HepG2 (cell line): ENCODE measurements around the gene CTSA. TPM values are rescaled to one million over a fixed set of nuclear protein-coding genes. Genes with fewer than 3 reads are reported as not detected.
A peak's percentile ranks its signal among the peaks of the same experiment; 100 is the strongest.

Source experiments
- NAIF1 ChIP-seq: sonication (generic); formaldehyde crosslinking; IDR thresholded peaks from 2 replicates; pipeline ENCODE4 v1.5.0; 2020; ENCODE audit warnings: mild to moderate bottlenecking, missing genetic modification reagents, borderline replicate concordance
- NFYC ChIP-seq: IDR thresholded peaks from 2 replicates; pipeline ENCODE4 v1.6.1; 2016; ENCODE audit warnings: missing genetic modification reagents, missing compliant biosample characterization
- RNF2 ChIP-seq: fragments of 450-650 bp; conservative IDR thresholded peaks from 2 replicates; pipeline ENCODE4 v1.6.1; 2016; ENCODE audit warnings: low read depth
- SNRNP70 ChIP-seq: fragments of 200-400 bp; formaldehyde crosslinking; IDR thresholded peaks from 2 replicates; pipeline ENCODE4 v1.6.1; 2017; ENCODE audit warnings: mild to moderate bottlenecking, low read depth, low read length, moderate library complexity
- ZMAT3 ChIP-seq: sonication (generic); formaldehyde crosslinking; conservative IDR thresholded peaks from 2 replicates; pipeline ENCODE4 v1.7.0; 2021; ENCODE audit warnings: missing genetic modification reagents
- ZNF350 ChIP-seq: sonication (generic); formaldehyde crosslinking; IDR thresholded peaks from 2 replicates; pipeline ENCODE4 v1.4.0; 2020; ENCODE audit warnings: mild to moderate bottlenecking, low read depth, missing genetic modification reagents, borderline replicate concordance
- ZNF660 ChIP-seq: sonication (generic); formaldehyde crosslinking; IDR thresholded peaks from 2 replicates; pipeline ENCODE4 v1.5.1; 2020; ENCODE audit warnings: mild to moderate bottlenecking, low read depth, missing genetic modification reagents, borderline replicate concordance
- polyA plus RNA-seq, 8 experiments: library from polyadenylated mRNA; depleted of rRNA in 3 of 8; stranded (reverse) in 7 of 8; unstranded in 1 of 8; fragments of >200 nt; fragmentation: Illumina TruSeq in 4 of 8; extraction: Trizol in 4 of 8; gene quantifications; 2 replicates each; pipeline versions ENCODE4 v1.2.1 to v1.2.3, GENCODE V29; 2011 to 2016; ENCODE audit warnings: low read depth in 4 of 8, missing spikeins in 1 of 8, mixed read lengths in 1 of 8; ENCODE audit not compliant: insufficient read depth in 1 of 8
- total RNA-seq, 5 experiments: library from RNA; depleted of rRNA; stranded (reverse); fragments of >200 nt; fragmentation: Illumina TruSeq; extraction: Trizol; gene quantifications; 2 replicates each; pipeline ENCODE4 v1.2.3, GENCODE V29; 2016; ENCODE audit warnings: low read depth in 1 of 5
- TF ChIP-seq, protein P1 (sequence below): sonication (generic); formaldehyde crosslinking; IDR thresholded peaks from 2 replicates; pipeline ENCODE4 v1.5.0; 2020; ENCODE audit warnings: mild to moderate bottlenecking, missing genetic modification reagents, borderline replicate concordance
- TF ChIP-seq, protein P2 (sequence below): sonication (generic); formaldehyde crosslinking; conservative IDR thresholded peaks from 2 replicates; pipeline ENCODE4 v1.4.0; 2020; ENCODE audit warnings: missing genetic modification reagents
- TF ChIP-seq, protein P3 (sequence below): sonication (generic); formaldehyde crosslinking; IDR thresholded peaks from 2 replicates; pipeline ENCODE4 v1.5.1; 2020; ENCODE audit warnings: mild to moderate bottlenecking, missing genetic modification reagents
- TF ChIP-seq, protein P4 (sequence below): sonication (generic); formaldehyde crosslinking; IDR thresholded peaks from 2 replicates; pipeline ENCODE4 v1.5.0; 2020; ENCODE audit warnings: mild to moderate bottlenecking, missing genetic modification reagents
- TF ChIP-seq, protein P5 (sequence below): sonication (generic); formaldehyde crosslinking; IDR thresholded peaks from 2 replicates; pipeline ENCODE4 v1.4.0; 2020; ENCODE audit warnings: low read depth, mild to moderate bottlenecking, missing genetic modification reagents

Gene CTSA
- total and polyA plus RNA-seq, 2 of the 13 experiments (the other 11 are each of a cell fraction or from before 2014, with no cell fraction given), result 202 to 231 TPM

DNA sequence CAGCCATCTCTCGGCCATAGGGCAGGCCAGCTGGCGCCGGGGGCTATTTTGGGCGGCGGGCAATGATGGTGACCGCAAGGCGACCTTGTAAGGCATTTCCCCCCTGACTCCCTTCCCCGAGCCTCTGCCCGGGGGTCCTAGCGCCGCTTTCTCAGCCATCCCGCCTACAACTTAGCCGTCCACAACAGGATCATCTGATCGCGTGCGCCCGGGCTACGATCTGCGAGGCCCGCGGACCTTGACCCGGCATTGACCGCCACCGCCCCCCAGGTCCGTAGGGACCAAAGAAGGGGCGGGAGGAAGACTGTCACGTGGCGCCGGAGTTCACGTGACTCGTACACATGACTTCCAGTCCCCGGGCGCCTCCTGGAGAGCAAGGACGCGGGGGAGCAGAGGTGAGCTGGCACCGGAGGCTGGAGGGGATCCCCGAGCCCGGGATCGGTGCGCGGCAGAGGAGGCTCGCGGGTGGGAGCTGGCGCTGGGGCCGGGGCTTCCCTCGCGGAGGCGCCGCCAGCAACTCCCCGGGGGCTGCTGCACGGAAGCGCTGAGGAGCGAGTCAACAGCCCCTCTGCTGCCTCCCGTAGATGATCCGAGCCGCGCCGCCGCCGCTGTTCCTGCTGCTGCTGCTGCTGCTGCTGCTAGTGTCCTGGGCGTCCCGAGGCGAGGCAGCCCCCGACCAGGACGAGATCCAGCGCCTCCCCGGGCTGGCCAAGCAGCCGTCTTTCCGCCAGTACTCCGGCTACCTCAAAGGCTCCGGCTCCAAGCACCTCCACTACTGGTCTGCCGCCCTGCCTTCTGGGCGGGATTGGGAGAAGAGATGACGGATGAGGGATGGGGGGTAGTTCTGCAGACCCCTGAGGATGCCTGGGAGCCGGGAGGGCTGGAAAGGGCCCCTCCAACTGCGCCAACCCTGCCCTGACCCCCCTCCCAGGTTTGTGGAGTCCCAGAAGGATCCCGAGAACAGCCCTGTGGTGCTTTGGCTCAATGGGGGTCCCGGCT is at the start of gene CTSA, which contains the start of gene NEURL2 (continued):
- TF ChIP-seq, protein P1, sequence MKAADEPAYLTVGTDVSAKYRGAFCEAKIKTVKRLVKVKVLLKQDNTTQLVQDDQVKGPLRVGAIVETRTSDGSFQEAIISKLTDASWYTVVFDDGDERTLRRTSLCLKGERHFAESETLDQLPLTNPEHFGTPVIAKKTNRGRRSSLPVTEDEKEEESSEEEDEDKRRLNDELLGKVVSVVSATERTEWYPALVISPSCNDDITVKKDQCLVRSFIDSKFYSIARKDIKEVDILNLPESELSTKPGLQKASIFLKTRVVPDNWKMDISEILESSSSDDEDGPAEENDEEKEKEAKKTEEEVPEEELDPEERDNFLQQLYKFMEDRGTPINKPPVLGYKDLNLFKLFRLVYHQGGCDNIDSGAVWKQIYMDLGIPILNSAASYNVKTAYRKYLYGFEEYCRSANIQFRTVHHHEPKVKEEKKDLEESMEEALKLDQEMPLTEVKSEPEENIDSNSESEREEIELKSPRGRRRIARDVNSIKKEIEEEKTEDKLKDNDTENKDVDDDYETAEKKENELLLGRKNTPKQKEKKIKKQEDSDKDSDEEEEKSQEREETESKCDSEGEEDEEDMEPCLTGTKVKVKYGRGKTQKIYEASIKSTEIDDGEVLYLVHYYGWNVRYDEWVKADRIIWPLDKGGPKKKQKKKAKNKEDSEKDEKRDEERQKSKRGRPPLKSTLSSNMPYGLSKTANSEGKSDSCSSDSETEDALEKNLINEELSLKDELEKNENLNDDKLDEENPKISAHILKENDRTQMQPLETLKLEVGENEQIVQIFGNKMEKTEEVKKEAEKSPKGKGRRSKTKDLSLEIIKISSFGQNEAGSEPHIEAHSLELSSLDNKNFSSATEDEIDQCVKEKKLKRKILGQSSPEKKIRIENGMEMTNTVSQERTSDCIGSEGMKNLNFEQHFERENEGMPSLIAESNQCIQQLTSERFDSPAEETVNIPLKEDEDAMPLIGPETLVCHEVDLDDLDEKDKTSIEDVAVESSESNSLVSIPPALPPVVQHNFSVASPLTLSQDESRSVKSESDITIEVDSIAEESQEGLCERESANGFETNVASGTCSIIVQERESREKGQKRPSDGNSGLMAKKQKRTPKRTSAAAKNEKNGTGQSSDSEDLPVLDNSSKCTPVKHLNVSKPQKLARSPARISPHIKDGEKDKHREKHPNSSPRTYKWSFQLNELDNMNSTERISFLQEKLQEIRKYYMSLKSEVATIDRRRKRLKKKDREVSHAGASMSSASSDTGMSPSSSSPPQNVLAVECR, result peak; percentile 100
- TF ChIP-seq SNRNP70 (no peak), ZNF350 (CRISPR knock-in tag) (peak; percentile 99), ZNF660 (CRISPR knock-in tag) (no peak; the same call in 1 of the 2 replicates), RNF2 (peak; percentile 97), NFYC (CRISPR knock-in tag) (peak; percentile 72), NAIF1 (CRISPR knock-in tag) (peak; percentile 96), ZMAT3 (CRISPR knock-in tag) (peak; percentile 99)
- TF ChIP-seq, protein P2, sequence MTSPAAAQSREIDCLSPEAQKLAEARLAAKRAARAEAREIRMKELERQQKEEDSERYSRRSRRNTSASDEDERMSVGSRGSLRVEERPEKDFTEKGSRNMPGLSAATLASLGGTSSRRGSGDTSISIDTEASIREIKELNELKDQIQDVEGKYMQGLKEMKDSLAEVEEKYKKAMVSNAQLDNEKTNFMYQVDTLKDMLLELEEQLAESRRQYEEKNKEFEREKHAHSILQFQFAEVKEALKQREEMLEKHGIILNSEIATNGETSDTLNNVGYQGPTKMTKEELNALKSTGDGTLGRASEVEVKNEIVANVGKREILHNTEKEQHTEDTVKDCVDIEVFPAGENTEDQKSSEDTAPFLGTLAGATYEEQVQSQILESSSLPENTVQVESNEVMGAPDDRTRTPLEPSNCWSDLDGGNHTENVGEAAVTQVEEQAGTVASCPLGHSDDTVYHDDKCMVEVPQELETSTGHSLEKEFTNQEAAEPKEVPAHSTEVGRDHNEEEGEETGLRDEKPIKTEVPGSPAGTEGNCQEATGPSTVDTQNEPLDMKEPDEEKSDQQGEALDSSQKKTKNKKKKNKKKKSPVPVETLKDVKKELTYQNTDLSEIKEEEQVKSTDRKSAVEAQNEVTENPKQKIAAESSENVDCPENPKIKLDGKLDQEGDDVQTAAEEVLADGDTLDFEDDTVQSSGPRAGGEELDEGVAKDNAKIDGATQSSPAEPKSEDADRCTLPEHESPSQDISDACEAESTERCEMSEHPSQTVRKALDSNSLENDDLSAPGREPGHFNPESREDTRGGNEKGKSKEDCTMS (CRISPR knock-in tag), result peak; percentile 87; the same call in 1 of the 2 replicates
- TF ChIP-seq, protein P3, sequence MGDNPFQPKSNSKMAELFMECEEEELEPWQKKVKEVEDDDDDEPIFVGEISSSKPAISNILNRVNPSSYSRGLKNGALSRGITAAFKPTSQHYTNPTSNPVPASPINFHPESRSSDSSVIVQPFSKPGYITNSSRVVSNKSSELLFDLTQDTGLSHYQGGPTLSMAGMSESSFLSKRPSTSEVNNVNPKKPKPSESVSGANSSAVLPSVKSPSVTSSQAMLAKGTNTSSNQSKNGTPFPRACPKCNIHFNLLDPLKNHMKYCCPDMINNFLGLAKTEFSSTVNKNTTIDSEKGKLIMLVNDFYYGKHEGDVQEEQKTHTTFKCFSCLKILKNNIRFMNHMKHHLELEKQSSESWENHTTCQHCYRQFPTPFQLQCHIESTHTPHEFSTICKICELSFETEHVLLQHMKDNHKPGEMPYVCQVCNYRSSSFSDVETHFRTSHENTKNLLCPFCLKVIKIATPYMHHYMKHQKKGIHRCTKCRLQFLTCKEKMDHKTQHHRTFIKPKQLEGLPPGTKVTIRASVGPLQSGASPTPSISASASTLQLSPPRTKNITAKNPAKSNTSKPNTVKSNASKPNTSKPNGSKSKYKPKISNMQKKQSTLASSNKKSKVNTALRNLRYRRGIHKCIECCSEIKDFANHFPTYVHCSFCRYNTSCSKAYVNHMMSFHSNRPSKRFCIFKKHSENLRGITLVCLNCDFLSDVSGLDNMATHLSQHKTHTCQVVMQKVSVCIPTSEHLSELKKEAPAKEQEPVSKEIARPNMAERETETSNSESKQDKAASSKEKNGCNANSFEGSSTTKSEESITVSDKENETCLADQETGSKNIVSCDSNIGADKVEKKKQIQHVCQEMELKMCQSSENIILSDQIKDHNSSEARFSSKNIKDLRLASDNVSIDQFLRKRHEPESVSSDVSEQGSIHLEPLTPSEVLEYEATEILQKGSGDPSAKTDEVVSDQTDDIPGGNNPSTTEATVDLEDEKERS, result peak; percentile 99
- TF ChIP-seq, protein P4, sequence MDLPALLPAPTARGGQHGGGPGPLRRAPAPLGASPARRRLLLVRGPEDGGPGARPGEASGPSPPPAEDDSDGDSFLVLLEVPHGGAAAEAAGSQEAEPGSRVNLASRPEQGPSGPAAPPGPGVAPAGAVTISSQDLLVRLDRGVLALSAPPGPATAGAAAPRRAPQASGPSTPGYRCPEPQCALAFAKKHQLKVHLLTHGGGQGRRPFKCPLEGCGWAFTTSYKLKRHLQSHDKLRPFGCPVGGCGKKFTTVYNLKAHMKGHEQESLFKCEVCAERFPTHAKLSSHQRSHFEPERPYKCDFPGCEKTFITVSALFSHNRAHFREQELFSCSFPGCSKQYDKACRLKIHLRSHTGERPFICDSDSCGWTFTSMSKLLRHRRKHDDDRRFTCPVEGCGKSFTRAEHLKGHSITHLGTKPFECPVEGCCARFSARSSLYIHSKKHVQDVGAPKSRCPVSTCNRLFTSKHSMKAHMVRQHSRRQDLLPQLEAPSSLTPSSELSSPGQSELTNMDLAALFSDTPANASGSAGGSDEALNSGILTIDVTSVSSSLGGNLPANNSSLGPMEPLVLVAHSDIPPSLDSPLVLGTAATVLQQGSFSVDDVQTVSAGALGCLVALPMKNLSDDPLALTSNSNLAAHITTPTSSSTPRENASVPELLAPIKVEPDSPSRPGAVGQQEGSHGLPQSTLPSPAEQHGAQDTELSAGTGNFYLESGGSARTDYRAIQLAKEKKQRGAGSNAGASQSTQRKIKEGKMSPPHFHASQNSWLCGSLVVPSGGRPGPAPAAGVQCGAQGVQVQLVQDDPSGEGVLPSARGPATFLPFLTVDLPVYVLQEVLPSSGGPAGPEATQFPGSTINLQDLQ (CRISPR knock-in tag), result peak; percentile 97
- TF ChIP-seq, protein P5, sequence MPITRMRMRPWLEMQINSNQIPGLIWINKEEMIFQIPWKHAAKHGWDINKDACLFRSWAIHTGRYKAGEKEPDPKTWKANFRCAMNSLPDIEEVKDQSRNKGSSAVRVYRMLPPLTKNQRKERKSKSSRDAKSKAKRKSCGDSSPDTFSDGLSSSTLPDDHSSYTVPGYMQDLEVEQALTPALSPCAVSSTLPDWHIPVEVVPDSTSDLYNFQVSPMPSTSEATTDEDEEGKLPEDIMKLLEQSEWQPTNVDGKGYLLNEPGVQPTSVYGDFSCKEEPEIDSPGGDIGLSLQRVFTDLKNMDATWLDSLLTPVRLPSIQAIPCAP (CRISPR knock-in tag), result peak; percentile 93
